Spleen (tissue), 11 donors: ENCODE measurements around the gene RNF115. TPM values are rescaled to one million over a fixed set of nuclear protein-coding genes. Genes with fewer than 3 reads are reported as not detected.

ENCODE experiments used
- DNase-seq: peaks from one replicate; pipeline ENCODE4 v3.0.0-alpha.2; 2020
- H3K27ac ChIP-seq, 8 donors: fragments of 200-600 bp; sonication (generic) in 7 of 8; 1 replicate in 4 of 8; 2 replicates in 4 of 8; pipeline versions ENCODE4 v1.5.0 to v1.8.0; 2016 to 2021; ENCODE audit warnings: inconsistent platforms in 4 of 8, mild to moderate bottlenecking in 4 of 8, moderate library complexity in 1 of 8
- H3K27me3 ChIP-seq, 7 donors: fragments of 200-600 bp; sonication (generic) in 6 of 7; replicated peaks in 1 of 7; 1 replicate in 4 of 7; 2 replicates in 3 of 7; pipeline versions ENCODE4 v1.5.0 to v1.8.0; 2016 to 2021; ENCODE audit warnings: inconsistent platforms in 3 of 7, mild to moderate bottlenecking in 1 of 7
- H3K36me3 ChIP-seq, 6 donors: fragments of 200-600 bp; sonication (generic) in 5 of 6; 1 replicate in 4 of 6; 2 replicates in 2 of 6; pipeline versions ENCODE4 v1.5.0 to v1.8.0; 2016 to 2021; ENCODE audit warnings: inconsistent platforms in 2 of 6
- H3K4me1 ChIP-seq, 6 donors: fragments of 200-600 bp; sonication (generic) in 5 of 6; 1 replicate in 3 of 6; 2 replicates in 3 of 6; pipeline versions ENCODE4 v1.5.0 to v1.8.0; 2016 to 2021; ENCODE audit warnings: inconsistent platforms in 3 of 6
- H3K4me3 ChIP-seq, 8 donors: fragments of 200-600 bp; sonication (generic) in 7 of 8; 1 replicate in 4 of 8; 2 replicates in 4 of 8; pipeline versions ENCODE4 v1.5.0 to v1.8.0; 2016 to 2021; ENCODE audit warnings: inconsistent platforms in 4 of 8, mild to moderate bottlenecking in 4 of 8, moderate library complexity in 2 of 8
- H3K9me3 ChIP-seq, 8 donors: fragments of 200-600 bp; sonication (generic) in 7 of 8; 1 replicate in 4 of 8; 2 replicates in 4 of 8; pipeline versions ENCODE4 v1.5.0 to v1.8.0; 2016 to 2021; ENCODE audit warnings: inconsistent platforms in 4 of 8
- POLR2A ChIP-seq, 3 donors: fragments of 450-650 bp; IDR thresholded peaks; one replicate each; pipeline ENCODE4 v1.5.1; 2017; ENCODE audit warnings: antibody characterized with exemption in 3 of 3, mild to moderate bottlenecking in 1 of 3
- POLR2AphosphoS5 ChIP-seq, 3 donors: sonication (generic); formaldehyde crosslinking; IDR thresholded peaks; one replicate each; pipeline ENCODE4 v1.5.1; 2017; ENCODE audit warnings: antibody characterized with exemption in 3 of 3
- WGBS, 5 donors: extraction: QIAGEN DNeasy Blood & Tissue Kit in 3 of 5; methylation state at CpG; one replicate each; pipeline versions ENCODE4 v1.1.5 to v1.1.7; 2013 to 2018; 5-methylcytosine and 5-hydroxymethylcytosine counted together
- intact Hi-C: fragments of 100-400 bp; cut with DNase I; formaldehyde crosslinking; loops from one replicate; pipeline ENCODE4 v1.15.0; 2023; ENCODE audit warnings: low total_unique reads
- polyA plus RNA-seq, 3 donors: library from polyadenylated mRNA; stranded (reverse); fragments of 200-250 nt; gene quantifications; one replicate each; pipeline ENCODE4 v1.2.1, GENCODE V29; 2013
- total RNA-seq, 7 donors: library from RNA; depleted of rRNA in 3 of 7; stranded (reverse); fragments of >200 nt in 3 of 7; fragmentation: NEBNext Ultra II Directional in 4 of 7; extraction: Animal tissue kit (Norgen Biotek cat#: 25700) in 4 of 7; gene quantifications; one replicate each; pipeline versions ENCODE4 v1.1.0 to v1.2.1, GENCODE V29; 2016 to 2021
- TF ChIP-seq, protein P1 (sequence below), 11 experiments: fragments of 200-600 bp in 7 of 11; fragments of 450-650 bp in 4 of 11; sonication (generic) in 4 of 11; IDR thresholded peaks in 8 of 11; conservative IDR thresholded peaks in 3 of 11; 1 replicate in 7 of 11; 2 replicates in 4 of 11; pipeline versions ENCODE4 v1.4.0 to v1.8.0; 2016 to 2021; ENCODE audit warnings: antibody characterized with exemption in 11 of 11, inconsistent platforms in 4 of 11, mild to moderate bottlenecking in 1 of 11
- donor health status: healthy with polysubstance abuse.
- donor health status: DM: no; HTN: no; CAD: no; lungs with moderate emphysema.
- donor health status: DM: no; HTN: no; CAD: no.
- donor health status: Bipolar disorder and iron deficiency.
- donor health status: healthy.
- donor health status: DM: no; HTN: no; CAD: no.
- donor health status: DM: yes; HTN: yes; CAD: no.

RNF115 gene
- total and polyA plus RNA-seq, 10 donors, result 4.8 to 27.2 (median 15.0) TPM

GRCh38 chr1:145847827-145848226 lies 23.9 kb upstream of the RNF115 start:
- intact Hi-C loops, result loop anchor here (5.0 kb wide), 1 partner anchor 164 kb away; no protein-coding TSS in a partner anchor
- TF ChIP-seq POLR2AphosphoS5 (IDR thresholded peaks at IDR 0.05) (no peak), POLR2A (IDR thresholded peaks at IDR 0.05) (no peak)
- TF ChIP-seq, protein P1, sequence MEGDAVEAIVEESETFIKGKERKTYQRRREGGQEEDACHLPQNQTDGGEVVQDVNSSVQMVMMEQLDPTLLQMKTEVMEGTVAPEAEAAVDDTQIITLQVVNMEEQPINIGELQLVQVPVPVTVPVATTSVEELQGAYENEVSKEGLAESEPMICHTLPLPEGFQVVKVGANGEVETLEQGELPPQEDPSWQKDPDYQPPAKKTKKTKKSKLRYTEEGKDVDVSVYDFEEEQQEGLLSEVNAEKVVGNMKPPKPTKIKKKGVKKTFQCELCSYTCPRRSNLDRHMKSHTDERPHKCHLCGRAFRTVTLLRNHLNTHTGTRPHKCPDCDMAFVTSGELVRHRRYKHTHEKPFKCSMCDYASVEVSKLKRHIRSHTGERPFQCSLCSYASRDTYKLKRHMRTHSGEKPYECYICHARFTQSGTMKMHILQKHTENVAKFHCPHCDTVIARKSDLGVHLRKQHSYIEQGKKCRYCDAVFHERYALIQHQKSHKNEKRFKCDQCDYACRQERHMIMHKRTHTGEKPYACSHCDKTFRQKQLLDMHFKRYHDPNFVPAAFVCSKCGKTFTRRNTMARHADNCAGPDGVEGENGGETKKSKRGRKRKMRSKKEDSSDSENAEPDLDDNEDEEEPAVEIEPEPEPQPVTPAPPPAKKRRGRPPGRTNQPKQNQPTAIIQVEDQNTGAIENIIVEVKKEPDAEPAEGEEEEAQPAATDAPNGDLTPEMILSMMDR (IDR thresholded peaks at IDR 0.05 in 8 of 11, conservative IDR thresholded peaks at IDR 0.05 in 3 of 11), result no peak
- WGBS, 5 donors, result 75 to 85% (median 76%) methylated on average over 3 of the region's 3 CpGs
- DNase-seq, result no peak
- Histone ChIP-seq H3K9me3 (no peaks in the 10 kb centered on the region), H3K4me3 (no peak overlapping the region), H3K4me1 (peaks cover 10 to 27% (median 20%) of the 10 kb centered on the region in 6 donors), H3K27ac (peak overlapping the region in 1 of 8 donors; percentile 9), H3K36me3 (peaks cover 4 to 62% (median 36%) of the 10 kb centered on the region in 6 donors), H3K27me3 (no peaks in the 10 kb centered on the region)

DNA sequence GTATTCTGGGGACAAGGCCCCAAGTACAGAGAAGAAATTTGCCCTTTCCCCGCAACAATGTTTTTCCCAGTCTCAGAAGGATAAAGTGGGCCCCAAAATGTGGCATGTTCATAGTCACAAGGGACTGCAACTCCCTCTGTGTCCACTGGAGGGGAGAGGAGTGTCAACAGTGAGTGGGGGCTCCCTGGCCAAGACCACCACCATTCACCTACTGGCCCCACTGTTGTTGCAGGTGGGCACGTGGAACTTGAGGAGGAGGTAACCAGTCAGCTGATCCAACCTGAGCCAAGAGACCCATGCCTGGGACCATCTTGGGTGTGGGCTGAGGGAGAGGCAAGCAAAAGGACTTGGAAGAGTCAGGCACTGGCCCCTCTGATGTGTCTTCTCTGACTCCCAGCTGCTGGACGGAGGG lies 22.3 kb upstream of the RNF115 start:
- Histone ChIP-seq H3K27me3 (no peaks in the 10 kb centered on the region), H3K4me3 (peak overlapping the region; percentile 42 to 75 (median 54)), H3K27ac (peak overlapping the region; percentile 73 to 90 (median 86)), H3K9me3 (no peaks in the 10 kb centered on the region), H3K4me1 (peaks cover 10 to 27% (median 20%) of the 10 kb centered on the region in 6 donors), H3K36me3 (peaks cover 5 to 62% (median 45%) of the 10 kb centered on the region in 6 donors)
- intact Hi-C loops, result loop anchor here (5.0 kb wide), 1 partner anchor 166 kb away; no protein-coding TSS in a partner anchor
- DNase-seq, result no peak
- WGBS, 5 donors, result 35 to 57% (median 55%) methylated on average over 3 of the region's 3 CpGs
- TF ChIP-seq POLR2AphosphoS5 (IDR thresholded peaks at IDR 0.05), result peak in 1 of 3 donors; percentile 25
- TF ChIP-seq, protein P1 (IDR thresholded peaks at IDR 0.05 in 8 of 11, conservative IDR thresholded peaks at IDR 0.05 in 3 of 11), result peak in 10 of 11 experiments; percentile 20 to 75 (median 54)
- no peak for TF ChIP-seq POLR2A (IDR thresholded peaks at IDR 0.05)

DNA sequence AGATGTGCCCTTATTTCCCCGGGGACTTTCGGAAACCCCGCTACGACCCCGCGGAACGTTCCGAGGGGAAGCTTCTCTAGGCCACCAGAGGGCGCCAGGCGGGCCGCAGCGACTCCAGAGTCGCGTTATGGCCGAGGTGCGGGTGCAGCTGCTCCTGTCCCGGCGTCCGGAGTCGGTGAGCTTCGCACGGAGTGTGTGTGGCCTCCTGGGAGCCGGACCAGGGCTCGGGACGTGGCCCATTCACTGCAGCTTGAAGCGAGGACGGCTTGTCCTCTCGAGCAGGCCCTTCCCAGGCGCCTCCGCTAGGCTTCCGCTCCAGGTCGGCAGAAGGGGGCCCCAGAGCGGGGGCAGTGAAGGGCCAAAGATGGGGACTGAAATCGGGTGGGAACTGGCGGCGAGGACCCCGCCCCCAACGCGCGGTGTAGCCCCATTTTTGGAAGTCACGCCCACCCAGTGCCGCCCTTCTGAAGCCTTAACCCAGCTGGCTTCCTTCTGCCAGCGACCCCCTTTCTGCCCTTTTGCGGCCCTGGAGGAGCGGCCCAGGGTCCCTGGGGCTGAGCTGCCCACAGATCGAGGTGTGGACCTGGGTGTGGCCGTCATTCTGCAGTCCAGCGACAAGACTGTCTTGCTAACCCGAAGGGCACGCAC lies 21.7 kb upstream of the RNF115 start, which contains the start of gene NUDT17:
TSS of gene NUDT17 (plus strand) at position 117 of the 648 bp plus-strand sequence. CDS start at position 128, 11 bp downstream.
- 0 to 1% (median 1%) methylated on average over 34 to 50 of the region's 50 CpGs for WGBS, 5 donors
- peak; percentile 95 for DNase-seq
- TF ChIP-seq POLR2AphosphoS5 (IDR thresholded peaks at IDR 0.05) (peak; percentile 79 to 89 (median 82)), POLR2A (IDR thresholded peaks at IDR 0.05) (no peak)
- TF ChIP-seq, protein P1 (IDR thresholded peaks at IDR 0.05 in 8 of 11, conservative IDR thresholded peaks at IDR 0.05 in 3 of 11), result peak; percentile 73 to 93 (median 88)
- intact Hi-C loops, result loop anchor here (5.0 kb wide), 1 partner anchor 167 kb away; no protein-coding TSS in a partner anchor
- H3K9me3 ChIP-seq, result no peaks in the 10 kb centered on the region
- peaks cover 3 to 62% (median 45%) of the 10 kb centered on the region in 6 donors for H3K36me3 ChIP-seq
- H3K27me3 ChIP-seq, result no peaks in the 10 kb centered on the region
- peaks cover 10 to 27% (median 20%) of the 10 kb centered on the region in 6 donors for H3K4me1 ChIP-seq
- H3K27ac ChIP-seq, result peak within 1 kb of the TSS; percentile 73 to 90 (median 86)
- peak within 1 kb of the TSS; percentile 42 to 75 (median 54) for H3K4me3 ChIP-seq

GRCh38 chr1:145845144-145845513 lies 21.2 kb upstream of the RNF115 start:
- Histone ChIP-seq H3K27ac (peak overlapping the region; percentile 73 to 90 (median 86)), H3K27me3 (no peaks in the 10 kb centered on the region), H3K4me1 (peaks cover 10 to 27% (median 20%) of the 10 kb centered on the region in 6 donors), H3K4me3 (peak overlapping the region; percentile 42 to 75 (median 54)), H3K36me3 (peaks cover 3 to 62% (median 45%) of the 10 kb centered on the region in 6 donors), H3K9me3 (no peaks in the 10 kb centered on the region)
- intact Hi-C loops, result loop anchor here (5.0 kb wide), 1 partner anchor 167 kb away; no protein-coding TSS in a partner anchor
- WGBS, 5 donors, result 1 to 8% (median 4%) methylated on average over 4 of the region's 4 CpGs
- DNase-seq, result no peak
- TF ChIP-seq, protein P1 (IDR thresholded peaks at IDR 0.05 in 8 of 11, conservative IDR thresholded peaks at IDR 0.05 in 3 of 11), result no peak
- no peak for TF ChIP-seq POLR2AphosphoS5 (IDR thresholded peaks at IDR 0.05)
- no peak for TF ChIP-seq POLR2A (IDR thresholded peaks at IDR 0.05)
